Measurements from ENCODE around the gene TUBGCP2.
A peak's percentile ranks its signal among the peaks of the same experiment; 100 is the strongest.

Gene TUBGCP2

GRCh38 chr10:133299738-133300137 lies 8.9 kb downstream of the TUBGCP2 start:
- DNase-seq = no peak

- DNase-seq = no peak
Measured at GRCh38 chr10:133299224-133299623, 9.4 kb downstream of the TUBGCP2 start.

GRCh38 chr10:133298466-133298865 lies 10.2 kb downstream of the TUBGCP2 start:
- no peak for DNase-seq

GRCh38 chr10:133297504-133297903 lies 11.2 kb downstream of the TUBGCP2 start:
- no peak for DNase-seq

GRCh38 chr10:133295426-133296320 lies 13.0 kb downstream of the TUBGCP2 start:
- no peak for DNase-seq

GRCh38 chr10:133294189-133294588 lies 14.5 kb downstream of the TUBGCP2 start:
- no peak for DNase-seq

- DNase-seq = no peak
Measured at GRCh38 chr10:133293810-133294119, 14.9 kb downstream of the TUBGCP2 start.

GRCh38 chr10:133292919-133293809 lies 15.5 kb downstream of the TUBGCP2 start:
- DNase-seq = peak in 1 of 2 experiments; percentile 42

GRCh38 chr10:133289761-133290160 lies 18.9 kb downstream of the TUBGCP2 start:
- no peak for DNase-seq

GRCh38 chr10:133287832-133288500 lies 20.7 kb downstream of the TUBGCP2 start:
- DNase-seq = no peak

GRCh38 chr10:133286366-133286765 lies 22.3 kb downstream of the TUBGCP2 start:
- no peak for DNase-seq

GRCh38 chr10:133285217-133285616 lies 23.5 kb downstream of the TUBGCP2 start:
- DNase-seq = no peak

- DNase-seq = no peak
Measured at GRCh38 chr10:133283931-133284330, 24.7 kb downstream of the TUBGCP2 start.

GRCh38 chr10:133282846-133283390 lies 25.8 kb downstream of the TUBGCP2 start:
- DNase-seq = no peak

GRCh38 chr10:133281628-133282372 lies 26.9 kb downstream of the TUBGCP2 start:
- DNase-seq = no peak

- no peak for DNase-seq
Measured at GRCh38 chr10:133281084-133281483, 27.6 kb downstream of the TUBGCP2 start.

GRCh38 chr10:133280391-133281059 lies 28.1 kb downstream of the TUBGCP2 start:
- no peak for DNase-seq

- no peak for DNase-seq
Measured at GRCh38 chr10:133279326-133280226, 29.1 kb downstream of the TUBGCP2 start.

- DNase-seq = peak; percentile 70 to 73
Measured at GRCh38 chr10:133278577-133279265, 30.0 kb downstream of the TUBGCP2 start.
